ENCODE results near the gene TTF2. TPM values are rescaled to one million over a fixed set of nuclear protein-coding genes. Genes with fewer than 3 reads are reported as not detected.

Gene TTF2
- total and polyA plus RNA-seq, 2 of the 8 experiments (the other 6 are each of a cell fraction or from before 2014, with no cell fraction given) = 16.9 to 89.6 TPM

DNA sequence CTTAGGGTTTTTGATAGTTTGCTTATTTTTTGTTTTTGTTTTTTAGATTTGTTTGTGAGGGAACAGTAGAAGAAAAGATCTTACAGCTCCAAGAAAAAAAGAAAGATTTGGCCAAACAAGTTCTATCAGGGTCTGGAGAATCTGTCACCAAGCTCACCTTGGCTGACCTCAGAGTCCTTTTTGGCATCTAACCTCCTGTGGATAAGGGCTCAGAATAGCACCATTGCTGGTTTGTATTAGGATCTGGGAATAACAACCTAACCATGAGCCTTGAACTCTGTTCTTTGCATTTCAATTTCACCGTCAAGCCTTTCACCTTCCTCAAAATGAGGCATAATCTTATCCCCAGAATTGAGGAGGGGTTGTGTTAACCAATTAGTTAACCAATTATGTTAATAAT lies 41.2 kb downstream of the TTF2 start:
- H3K4ac ChIP-seq (replicated peaks; ENCODE audit: insufficient read length, low read depth, low read length) = no peak overlapping the region
- H3K4me1 ChIP-seq (replicated peaks in 1 of 4; ENCODE audit: control insufficient read depth in 3 of 4, insufficient read depth in 4 of 4, low read length in 3 of 4) = no peaks in the 10 kb centered on the region
- TF ChIP-seq RFX5 (IDR thresholded peaks at IDR 0.05; ENCODE audit: borderline replicate concordance, low read depth, low read length) (no peak), EGR1 (IDR thresholded peaks at IDR 0.05; ENCODE audit: borderline replicate concordance, low read depth, low read length) (no peak), TBP (IDR thresholded peaks at IDR 0.05; ENCODE audit: low read depth, low read length) (no peak)
- no peak overlapping the region for H4K5ac ChIP-seq (ENCODE audit: insufficient read length, low read depth, low read length)
- no peak overlapping the region for H4K8ac ChIP-seq (ENCODE audit: extremely low read depth, insufficient read depth, low read length)
- H3K9ac ChIP-seq (replicated peaks in 1 of 4; ENCODE audit: extremely low read depth in 1 of 4, low read depth in 3 of 4, low read length in 3 of 4) = no peak overlapping the region
- H3K79me2 ChIP-seq (ENCODE audit: control insufficient read depth in 1 of 2, insufficient read depth in 2 of 2, low read length in 2 of 2) = no peaks in the 10 kb centered on the region
- no peak overlapping the region for H3K56ac ChIP-seq (replicated peaks; ENCODE audit: insufficient read length, low read depth, low read length)
- no peak overlapping the region for H2AFZ ChIP-seq (ENCODE audit: low read length)
- no peaks in the 10 kb centered on the region for H3K79me1 ChIP-seq (ENCODE audit: low read depth, low read length)
- ChIA-PET POLR2A (ENCODE audit: partially characterized antibody) (interaction anchor here (1.0 to 1.8 kb wide), 3 partner anchors 9 to 10 kb away, joined by 3 to 4 read pairs (median 3); no protein-coding TSS in a partner anchor), CTCF (ENCODE audit: partially characterized antibody) (interaction anchor here (1.1 to 3.3 kb wide), 4 partner anchors 8 to 183 kb away, joined by 3 to 15 read pairs (median 4); no protein-coding TSS in a partner anchor)
- no peak overlapping the region for H3K23ac ChIP-seq (ENCODE audit: insufficient read length)
- H3K27me3 ChIP-seq (replicated peaks in 1 of 4; ENCODE audit: control insufficient read depth in 3 of 4, extremely low read depth in 1 of 4, insufficient read depth in 3 of 4, low read length in 3 of 4) = no peaks in the 10 kb centered on the region
- 94% methylated on average over 1 of the region's 1 CpG; no CpG with 5 or more reads in 1 of the 2 experiments for WGBS, 2 experiments (ENCODE audit: extremely low coverage in 1 of 2, insufficient coverage in 1 of 2, insufficient read length in 1 of 2, insufficient replicate concordance in 2 of 2, low coverage in 1 of 2, low lambda C conversion rate in 2 of 2, missing lambda C conversion rate in 1 of 2)
- H2BK120ac ChIP-seq (replicated peaks; ENCODE audit: low read depth, low read length) = no peak overlapping the region
- H4K20me1 ChIP-seq (replicated peaks in 1 of 2; ENCODE audit: control insufficient read depth in 1 of 2, insufficient read depth in 2 of 2, low read length in 2 of 2) = peaks cover 2 to 3% of the 10 kb centered on the region in 2 experiments
- H3K23me2 ChIP-seq (ENCODE audit: low read depth, low read length) = no peaks in the 10 kb centered on the region
- no peak overlapping the region for H3K4me2 ChIP-seq (ENCODE audit: insufficient read depth in 1 of 2, low read depth in 2 of 2, low read length in 2 of 2)
- no peak for FAIRE-seq
- H2BK15ac ChIP-seq (ENCODE audit: low read length) = no peak overlapping the region
- no peak overlapping the region for H4K91ac ChIP-seq (replicated peaks; ENCODE audit: insufficient read length, low read length)
- H3K4me3 ChIP-seq (ENCODE audit: extremely low read depth in 1 of 4, insufficient read depth in 2 of 4, low read depth in 3 of 4, low read length in 4 of 4) = no peak overlapping the region
- no peak for DNase-seq (ENCODE audit: low read depth in 1 of 2, low spot score in 2 of 2)
- H3K18ac ChIP-seq (ENCODE audit: extremely low read depth, low read length) = no peak overlapping the region
- H3K9me3 ChIP-seq (ENCODE audit: insufficient read depth in 2 of 2, low read depth in 1 of 2, low read length in 1 of 2) = no peaks in the 10 kb centered on the region
- no peak overlapping the region for H2BK5ac ChIP-seq (ENCODE audit: low read depth, low read length)
- peaks cover 31 to 75% (median 58%) of the 10 kb centered on the region in 4 experiments for H3K36me3 ChIP-seq (ENCODE audit: control insufficient read depth in 2 of 4, insufficient read depth in 4 of 4, low read length in 3 of 4)
- H3K14ac ChIP-seq (ENCODE audit: insufficient read length) = no peak overlapping the region
- no peak overlapping the region for H2BK20ac ChIP-seq (ENCODE audit: low read length)
- no peak overlapping the region for H2AK5ac ChIP-seq (ENCODE audit: low read depth, low read length)
- no peak overlapping the region for H3K27ac ChIP-seq (ENCODE audit: low read depth, low read length)
- H2BK12ac ChIP-seq (ENCODE audit: low read depth, low read length) = no peak overlapping the region
